Neural cell (in vitro differentiated cells): ENCODE measurements around the gene CADPS2. TPM values are rescaled to one million over a fixed set of nuclear protein-coding genes. Genes with fewer than 3 reads are reported as not detected.

Experiments used
- H2AFZ ChIP-seq: fragments of 200-600, 300-800 bp; sonication (generic), shearing (Covaris generic); 2 replicates; pipeline ENCODE4 v1.6.0; 2014; ENCODE audit warnings: low read depth, mild to moderate bottlenecking, antibody characterized with exemption, low read length, moderate library complexity
- H3F3A ChIP-seq: fragments of 200-600 bp; shearing (Covaris generic); 2 replicates; pipeline ENCODE4 v1.6.1; 2016; ENCODE audit warnings: mild to moderate bottlenecking, moderate library complexity, mixed read lengths, antibody characterized with exemption, low read length; ENCODE audit not compliant: insufficient read depth, poor library complexity, severe bottlenecking
- H3K27ac ChIP-seq: fragments of 200-600, 300-800 bp; sonication (generic), shearing (Covaris generic); 2 replicates; pipeline ENCODE4 v1.5.1; 2014; ENCODE audit warnings: mild to moderate bottlenecking, low read length, moderate library complexity
- H3K27me3 ChIP-seq: fragments of 300-800, 200-600 bp; sonication (generic), shearing (Covaris generic); 2 replicates; pipeline ENCODE4 v1.6.0; 2014; ENCODE audit warnings: mild to moderate bottlenecking, low read depth, low read length, moderate library complexity; ENCODE audit not compliant: insufficient read depth
- H3K36me3 ChIP-seq: fragments of 300-800, 200-600 bp; sonication (generic), shearing (Covaris generic); 2 replicates; pipeline ENCODE4 v1.5.1; 2014; ENCODE audit warnings: mild to moderate bottlenecking, antibody characterized with exemption, low read length, moderate library complexity; ENCODE audit not compliant: insufficient read depth
- H3K4me2 ChIP-seq: fragments of 300-800, 200-600 bp; sonication (generic), shearing (Covaris generic); 2 replicates; pipeline ENCODE4 v1.6.0; 2014; ENCODE audit warnings: mild to moderate bottlenecking, low read length
- H3K4me3 ChIP-seq: fragments of 300-800, 200-600 bp; sonication (generic), shearing (Covaris generic); 2 replicates; pipeline ENCODE4 v1.5.1; 2014; ENCODE audit warnings: mild to moderate bottlenecking, low read length, moderate library complexity
- H3K79me2 ChIP-seq: fragments of 200-600 bp; shearing (Covaris generic); replicated peaks from 2 replicates; pipeline ENCODE4 v1.6.0; 2014; ENCODE audit warnings: mild to moderate bottlenecking, low read length, moderate library complexity; ENCODE audit not compliant: insufficient read depth
- H3K9ac ChIP-seq: fragments of 300-800, 200-600 bp; sonication (generic), shearing (Covaris generic); 2 replicates; pipeline ENCODE4 v1.6.1; 2016; ENCODE audit warnings: mild to moderate bottlenecking, low read length, mixed read lengths
- H3K9me2 ChIP-seq: fragments of 200-600 bp; shearing (Covaris generic); 2 replicates; pipeline ENCODE4 v1.6.1; 2016; ENCODE audit warnings: mild to moderate bottlenecking, low read length, mixed read lengths; ENCODE audit not compliant: insufficient read depth
- H3K9me3 ChIP-seq: fragments of 200-600, 300-800 bp; sonication (generic), shearing (Covaris generic); 2 replicates; pipeline ENCODE4 v1.6.1; 2016; ENCODE audit warnings: mild to moderate bottlenecking, mixed run types, low read length, moderate library complexity, mixed read lengths
- H4K20me1 ChIP-seq: fragments of 200-600 bp; shearing (Covaris generic); 2 replicates; pipeline ENCODE4 v1.6.1; 2016; ENCODE audit warnings: mild to moderate bottlenecking, mixed run types; ENCODE audit not compliant: insufficient read depth
- EP300 ChIP-seq: fragments of 450-650 bp; conservative IDR thresholded peaks from 2 replicates; pipeline ENCODE4 v1.6.1; 2014; ENCODE audit warnings: antibody characterized with exemption, mild to moderate bottlenecking, moderate library complexity; ENCODE audit not compliant: poor library complexity, severe bottlenecking
- EZH2 ChIP-seq: fragments of 200-600, 300-800 bp; shearing (Covaris generic), sonication (generic); IDR thresholded peaks from 2 replicates; pipeline ENCODE4 v1.6.1; 2014; ENCODE audit warnings: antibody characterized with exemption, low read length, borderline replicate concordance, mild to moderate bottlenecking; ENCODE audit not compliant: insufficient read depth, poor library complexity, severe bottlenecking
- MXI1 ChIP-seq: fragments of 450-650 bp; conservative IDR thresholded peaks from 2 replicates; pipeline ENCODE4 v1.6.1; 2014; ENCODE audit warnings: antibody characterized with exemption, mild to moderate bottlenecking; ENCODE audit not compliant: poor library complexity, severe bottlenecking
- POLR2AphosphoS5 ChIP-seq: IDR thresholded peaks from 2 replicates; pipeline ENCODE4 v1.6.1; 2012
- RAD21 ChIP-seq: fragments of 450-650 bp; conservative IDR thresholded peaks from 2 replicates; pipeline ENCODE4 v1.6.1; 2014; ENCODE audit warnings: antibody characterized with exemption, mild to moderate bottlenecking, moderate library complexity
- REST ChIP-seq: IDR thresholded peaks from 2 replicates; pipeline ENCODE4 v1.6.1; 2012; ENCODE audit warnings: borderline replicate concordance
- SMC3 ChIP-seq: fragments of 450-650 bp; conservative IDR thresholded peaks from 2 replicates; pipeline ENCODE4 v1.6.1; 2014; ENCODE audit warnings: antibody characterized with exemption, mild to moderate bottlenecking, moderate library complexity; ENCODE audit not compliant: poor library complexity
- TAF1 ChIP-seq: IDR thresholded peaks from 2 replicates; pipeline ENCODE4 v1.6.1; 2012; ENCODE audit warnings: low read depth
- polyA plus RNA-seq: library from polyadenylated mRNA; depleted of rRNA; stranded (reverse); fragments of >200 nt; gene quantifications from 2 replicates; pipeline ENCODE4 v1.2.3, GENCODE V29; 2014
- TF ChIP-seq, protein P1 (sequence below): fragments of 450-650 bp; IDR thresholded peaks from 2 replicates; pipeline ENCODE4 v1.5.1; 2014; ENCODE audit warnings: antibody characterized with exemption, mild to moderate bottlenecking, moderate library complexity; ENCODE audit not compliant: poor library complexity, severe bottlenecking

Gene CADPS2
- polyA plus RNA-seq, 1 donor from 2014 or later = 5.9 TPM

DNA sequence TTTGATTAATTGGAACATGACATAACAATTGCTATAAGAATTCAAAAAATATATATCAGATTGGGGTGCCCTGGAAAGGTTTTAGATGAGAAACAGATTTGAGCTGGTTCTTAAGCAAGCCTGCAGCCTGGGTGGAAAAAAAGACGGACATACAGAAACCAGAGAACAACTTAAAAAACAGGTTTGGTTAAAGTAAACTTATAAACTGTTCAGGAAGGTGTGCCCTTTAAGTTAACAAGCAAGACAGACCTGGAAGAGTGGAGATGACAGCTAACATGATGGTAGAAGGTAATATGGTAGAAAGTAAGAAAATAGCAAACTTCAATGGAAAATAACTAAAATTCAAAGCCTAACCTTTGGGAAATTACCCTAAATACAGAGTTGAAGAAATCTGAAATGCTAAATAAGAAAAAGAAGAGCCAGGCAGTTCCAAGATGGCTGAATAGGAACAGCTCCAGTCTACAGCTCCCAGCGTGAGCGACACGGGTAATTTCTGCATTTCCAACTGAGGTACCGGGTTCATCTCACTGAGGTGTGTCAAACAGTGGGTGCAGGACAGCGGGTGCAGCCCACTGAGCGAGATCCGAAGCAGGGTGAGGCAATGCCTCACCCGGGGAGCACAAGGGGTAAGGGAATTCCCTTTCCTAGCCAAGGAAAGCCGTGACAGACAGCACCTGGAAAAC, 52.2 kb downstream of the CADPS2 start:
- no peaks in the 10 kb centered on the region for H3K9me2 ChIP-seq
- H2AFZ ChIP-seq = no peak overlapping the region
- H4K20me1 ChIP-seq = no peaks in the 10 kb centered on the region
- no peaks in the 10 kb centered on the region for H3K36me3 ChIP-seq
- TF ChIP-seq MXI1 (no peak), EZH2 (no peak), SMC3 (no peak), RAD21 (no peak), TAF1 (no peak)
- no peaks in the 10 kb centered on the region for H3K9me3 ChIP-seq
- H3K9ac ChIP-seq = no peak overlapping the region
- no peak overlapping the region for H3K4me2 ChIP-seq
- no peaks in the 10 kb centered on the region for H3F3A ChIP-seq
- no peaks in the 10 kb centered on the region for H3K27me3 ChIP-seq
- H3K4me3 ChIP-seq = no peak overlapping the region
- no peak overlapping the region for H3K27ac ChIP-seq
- no peaks in the 10 kb centered on the region for H3K79me2 ChIP-seq

DNA sequence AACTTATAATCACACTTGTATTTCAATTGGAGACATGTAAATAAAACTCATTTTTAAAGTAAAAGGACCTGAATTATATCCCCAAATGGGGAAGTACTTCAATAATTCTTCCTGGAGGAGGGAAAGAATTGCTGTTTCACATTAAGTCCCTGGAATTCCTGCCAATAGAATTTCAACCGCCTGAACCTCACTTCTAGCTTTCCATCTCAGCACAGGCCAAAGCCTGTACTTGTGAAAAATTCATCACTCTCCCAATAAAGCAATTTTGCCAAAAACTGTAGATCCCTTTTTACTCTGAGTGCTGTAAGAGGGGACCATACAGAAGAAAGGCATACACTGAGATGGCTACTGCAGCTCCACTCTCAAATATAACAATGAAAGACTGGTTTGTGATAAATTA, 54.8 kb downstream of the CADPS2 start:
- no peaks in the 10 kb centered on the region for H3K79me2 ChIP-seq
- no peaks in the 10 kb centered on the region for H4K20me1 ChIP-seq
- H3K9me2 ChIP-seq = no peaks in the 10 kb centered on the region
- no peaks in the 10 kb centered on the region for H3K36me3 ChIP-seq
- H3K27ac ChIP-seq = no peak overlapping the region
- no peaks in the 10 kb centered on the region for H3F3A ChIP-seq
- H3K9me3 ChIP-seq = no peaks in the 10 kb centered on the region
- no peak overlapping the region for H3K9ac ChIP-seq
- H3K4me2 ChIP-seq = no peak overlapping the region
- no peak for TF ChIP-seq MXI1
- TF ChIP-seq TAF1 = no peak
- TF ChIP-seq, protein P1, sequence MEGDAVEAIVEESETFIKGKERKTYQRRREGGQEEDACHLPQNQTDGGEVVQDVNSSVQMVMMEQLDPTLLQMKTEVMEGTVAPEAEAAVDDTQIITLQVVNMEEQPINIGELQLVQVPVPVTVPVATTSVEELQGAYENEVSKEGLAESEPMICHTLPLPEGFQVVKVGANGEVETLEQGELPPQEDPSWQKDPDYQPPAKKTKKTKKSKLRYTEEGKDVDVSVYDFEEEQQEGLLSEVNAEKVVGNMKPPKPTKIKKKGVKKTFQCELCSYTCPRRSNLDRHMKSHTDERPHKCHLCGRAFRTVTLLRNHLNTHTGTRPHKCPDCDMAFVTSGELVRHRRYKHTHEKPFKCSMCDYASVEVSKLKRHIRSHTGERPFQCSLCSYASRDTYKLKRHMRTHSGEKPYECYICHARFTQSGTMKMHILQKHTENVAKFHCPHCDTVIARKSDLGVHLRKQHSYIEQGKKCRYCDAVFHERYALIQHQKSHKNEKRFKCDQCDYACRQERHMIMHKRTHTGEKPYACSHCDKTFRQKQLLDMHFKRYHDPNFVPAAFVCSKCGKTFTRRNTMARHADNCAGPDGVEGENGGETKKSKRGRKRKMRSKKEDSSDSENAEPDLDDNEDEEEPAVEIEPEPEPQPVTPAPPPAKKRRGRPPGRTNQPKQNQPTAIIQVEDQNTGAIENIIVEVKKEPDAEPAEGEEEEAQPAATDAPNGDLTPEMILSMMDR = no peak
- TF ChIP-seq POLR2AphosphoS5 = no peak
- no peak for TF ChIP-seq RAD21
- no peak for TF ChIP-seq EZH2
- no peak for TF ChIP-seq EP300
- no peak for TF ChIP-seq REST
- TF ChIP-seq SMC3 = no peak
- no peaks in the 10 kb centered on the region for H3K27me3 ChIP-seq
- H3K4me3 ChIP-seq = no peak overlapping the region
- no peak overlapping the region for H2AFZ ChIP-seq
